Ishikawa (cell line): ENCODE data around the gene PRR13.

ENCODE experiments used
- CEBPB ChIP-seq: IDR thresholded peaks from 2 replicates; pipeline ENCODE4 v1.6.1; 2012
- EP300 ChIP-seq: IDR thresholded peaks from 2 replicates; pipeline ENCODE4 v1.6.1; 2012; ENCODE audit warnings: borderline replicate concordance
- FOXM1 ChIP-seq: IDR thresholded peaks from 2 replicates; pipeline ENCODE4 v1.6.1; 2012; ENCODE audit warnings: low read depth, borderline replicate concordance
- TCF12 ChIP-seq: IDR thresholded peaks from 2 replicates; pipeline ENCODE4 v1.6.1; 2012; ENCODE audit warnings: low read depth
- TEAD4 ChIP-seq: IDR thresholded peaks from 2 replicates; pipeline ENCODE4 v1.6.1; 2012
- USF1 ChIP-seq: IDR thresholded peaks from 2 replicates; pipeline ENCODE4 v1.6.1; 2012
- YY1 ChIP-seq: IDR thresholded peaks from 2 replicates; pipeline ENCODE4 v1.6.1; 2012; ENCODE audit warnings: low read depth
- ZBTB7A ChIP-seq: IDR thresholded peaks from 2 replicates; pipeline ENCODE4 v1.6.1; 2012; ENCODE audit warnings: low read depth
- TF ChIP-seq, protein P1 (sequence below): IDR thresholded peaks from 2 replicates; pipeline ENCODE4 v1.6.1; 2012; ENCODE audit warnings: low read depth, mild to moderate bottlenecking
- TF ChIP-seq, protein P2 (sequence below): IDR thresholded peaks from 2 replicates; pipeline ENCODE4 v1.6.1; 2012

The PRR13 gene

DNA sequence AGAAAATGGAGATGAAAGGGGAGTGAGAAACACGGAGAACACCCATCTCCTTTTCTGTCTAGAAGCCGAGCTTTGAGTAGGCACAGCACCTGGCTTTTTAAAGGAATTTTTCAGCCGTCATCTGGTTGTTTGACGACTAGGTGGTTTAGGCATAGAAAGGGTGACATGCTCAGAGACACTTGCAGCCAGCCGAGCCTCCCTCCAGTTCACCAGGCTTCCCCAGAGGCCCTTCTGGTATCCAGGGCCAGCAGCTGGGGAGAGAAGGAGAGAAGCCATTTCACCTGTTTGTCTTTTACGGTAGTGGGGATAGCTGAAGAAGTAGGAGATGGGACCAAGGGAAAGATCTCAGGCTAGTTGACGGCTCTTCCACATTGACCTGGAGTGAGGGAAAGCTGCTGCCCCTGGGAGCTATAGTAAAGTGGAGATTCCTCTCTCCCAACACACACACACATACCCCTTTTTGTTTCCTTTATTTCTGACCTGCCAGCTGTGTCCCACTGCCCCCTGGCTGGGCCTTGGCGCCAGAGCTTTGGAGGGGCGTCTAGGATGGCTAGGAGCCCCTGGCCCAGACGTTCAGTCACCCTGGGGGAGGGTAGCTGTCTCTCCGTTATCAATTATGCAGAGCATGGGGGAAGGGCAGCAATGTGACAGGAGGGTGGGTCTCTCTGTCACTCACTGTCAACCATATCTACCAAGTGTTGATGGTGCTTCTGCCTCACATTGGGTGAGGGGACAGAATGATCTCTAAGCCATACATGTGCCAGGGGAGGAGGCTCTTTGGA, 52.3 kb downstream of the PRR13 start:
- TF ChIP-seq FOXM1 (no peak), CEBPB (no peak), EP300 (no peak), YY1 (no peak), ZBTB7A (no peak), USF1 (no peak), TEAD4 (no peak), TCF12 (no peak)
- TF ChIP-seq, protein P1, sequence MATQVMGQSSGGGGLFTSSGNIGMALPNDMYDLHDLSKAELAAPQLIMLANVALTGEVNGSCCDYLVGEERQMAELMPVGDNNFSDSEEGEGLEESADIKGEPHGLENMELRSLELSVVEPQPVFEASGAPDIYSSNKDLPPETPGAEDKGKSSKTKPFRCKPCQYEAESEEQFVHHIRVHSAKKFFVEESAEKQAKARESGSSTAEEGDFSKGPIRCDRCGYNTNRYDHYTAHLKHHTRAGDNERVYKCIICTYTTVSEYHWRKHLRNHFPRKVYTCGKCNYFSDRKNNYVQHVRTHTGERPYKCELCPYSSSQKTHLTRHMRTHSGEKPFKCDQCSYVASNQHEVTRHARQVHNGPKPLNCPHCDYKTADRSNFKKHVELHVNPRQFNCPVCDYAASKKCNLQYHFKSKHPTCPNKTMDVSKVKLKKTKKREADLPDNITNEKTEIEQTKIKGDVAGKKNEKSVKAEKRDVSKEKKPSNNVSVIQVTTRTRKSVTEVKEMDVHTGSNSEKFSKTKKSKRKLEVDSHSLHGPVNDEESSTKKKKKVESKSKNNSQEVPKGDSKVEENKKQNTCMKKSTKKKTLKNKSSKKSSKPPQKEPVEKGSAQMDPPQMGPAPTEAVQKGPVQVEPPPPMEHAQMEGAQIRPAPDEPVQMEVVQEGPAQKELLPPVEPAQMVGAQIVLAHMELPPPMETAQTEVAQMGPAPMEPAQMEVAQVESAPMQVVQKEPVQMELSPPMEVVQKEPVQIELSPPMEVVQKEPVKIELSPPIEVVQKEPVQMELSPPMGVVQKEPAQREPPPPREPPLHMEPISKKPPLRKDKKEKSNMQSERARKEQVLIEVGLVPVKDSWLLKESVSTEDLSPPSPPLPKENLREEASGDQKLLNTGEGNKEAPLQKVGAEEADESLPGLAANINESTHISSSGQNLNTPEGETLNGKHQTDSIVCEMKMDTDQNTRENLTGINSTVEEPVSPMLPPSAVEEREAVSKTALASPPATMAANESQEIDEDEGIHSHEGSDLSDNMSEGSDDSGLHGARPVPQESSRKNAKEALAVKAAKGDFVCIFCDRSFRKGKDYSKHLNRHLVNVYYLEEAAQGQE = no peak
- TF ChIP-seq, protein P2, sequence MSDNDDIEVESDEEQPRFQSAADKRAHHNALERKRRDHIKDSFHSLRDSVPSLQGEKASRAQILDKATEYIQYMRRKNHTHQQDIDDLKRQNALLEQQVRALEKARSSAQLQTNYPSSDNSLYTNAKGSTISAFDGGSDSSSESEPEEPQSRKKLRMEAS = no peak
